Activated CD4-positive, alpha-beta T cell treated with anti-CD3 and anti-CD28 coated beads, Interleukin-2, Interleukin-4, amounts not matched to agents 100 ng/mL and 50 ng/mL, durations not matched to agents 16 hours and 8 hours (primary cell): ENCODE data around the gene SERINC4.
A peak's percentile ranks its signal among the peaks of the same experiment; 100 is the strongest.

Source experiments
- DNase-seq: peaks from one replicate; pipeline ENCODE4 v3.0.0-alpha.2; 2020; ENCODE audit warnings: low spot score

SERINC4 gene

GRCh38 chr15:43796566-43796965 lies 3.5 kb downstream of the SERINC4 start:
- DNase-seq = no peak

DNA sequence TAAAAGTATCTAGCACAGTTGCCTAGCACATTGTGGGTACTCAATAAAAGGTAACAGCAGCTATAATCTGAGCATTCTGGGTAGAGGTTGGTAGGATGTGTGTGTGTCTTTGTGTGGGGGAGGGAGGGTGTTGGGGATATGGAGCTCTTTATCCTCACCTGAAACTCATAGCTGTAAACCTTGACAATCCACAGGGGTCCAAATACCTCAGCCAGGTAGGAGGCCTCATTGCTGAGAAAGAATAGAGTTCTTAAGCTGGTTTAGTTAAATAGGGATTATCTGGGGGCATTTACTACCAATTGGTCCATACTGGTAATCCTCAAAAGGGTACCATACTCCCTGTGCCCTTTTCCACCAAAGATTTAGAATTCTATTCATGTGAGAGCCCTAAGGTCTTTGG lies 4.0 kb downstream of the SERINC4 start:
- no peak for DNase-seq

DNA sequence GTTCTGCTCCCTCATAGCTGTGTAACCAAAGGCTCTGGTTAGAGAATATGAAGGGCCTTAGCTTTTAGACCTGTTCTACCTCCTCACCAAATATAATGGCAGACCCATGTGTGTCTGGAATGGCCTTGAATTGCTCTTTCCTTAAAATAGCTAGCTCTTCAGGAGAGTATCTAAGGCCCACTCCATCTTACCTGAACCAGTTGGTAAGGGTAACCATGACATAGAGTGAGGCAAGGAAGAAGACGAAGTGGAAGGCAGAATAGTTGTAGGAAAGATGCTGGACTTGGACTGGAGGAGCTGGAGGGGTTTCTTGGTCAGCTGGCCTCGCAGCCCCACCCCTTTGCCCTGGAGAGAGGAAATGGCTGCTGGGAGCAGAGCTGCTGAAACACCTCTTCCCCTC lies 4.8 kb downstream of the SERINC4 start:
- no peak for DNase-seq

- DNase-seq = no peak
Observed at GRCh38 chr15:43794269-43795037, 5.6 kb downstream of the SERINC4 start.

- DNase-seq = no peak
Observed at GRCh38 chr15:43793647-43794046, 6.4 kb downstream of the SERINC4 start.

DNA sequence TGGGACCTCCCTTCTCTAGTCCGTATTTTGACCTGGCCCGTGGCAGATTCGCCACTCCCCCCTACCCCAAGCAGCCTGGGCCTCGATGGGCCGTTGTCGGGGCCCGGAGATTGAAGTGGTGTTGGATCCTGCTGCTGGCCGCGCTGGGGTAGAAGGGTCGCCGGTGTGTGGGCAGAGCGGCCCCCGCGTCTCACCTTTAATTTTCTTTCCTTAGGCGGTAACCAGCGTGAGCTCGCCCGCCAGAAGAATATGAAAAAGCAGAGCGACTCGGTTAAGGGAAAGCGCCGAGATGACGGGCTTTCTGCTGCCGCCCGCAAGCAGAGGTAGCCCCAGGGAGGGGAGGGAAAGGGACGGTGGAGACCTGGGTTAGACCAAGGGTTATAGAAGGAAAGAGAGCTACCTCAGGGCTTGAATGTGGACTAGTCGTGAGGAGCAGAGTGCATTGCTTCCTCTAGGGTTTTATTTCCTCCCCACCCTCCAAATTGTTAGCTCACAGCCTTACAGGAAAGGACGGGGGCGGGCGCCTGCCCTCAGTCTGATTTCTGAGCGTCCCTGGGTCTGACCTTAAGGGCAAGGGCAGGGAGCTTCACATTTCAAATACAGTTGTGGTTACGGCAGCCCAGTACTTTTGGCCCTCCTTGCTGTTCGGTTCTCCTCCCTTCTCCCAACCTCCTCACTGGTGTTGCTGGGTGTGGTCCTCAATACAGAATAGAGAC lies 7.1 kb downstream of the SERINC4 start:
- peak; percentile 33 for DNase-seq

- peak; percentile 100 for DNase-seq
Observed at GRCh38 chr15:43791993-43792760, 7.8 kb downstream of the SERINC4 start, which contains the start of gene SERF2. SERF2 (plus strand) TSS chr15:43792320; CDS start chr15:43792377, 57 bp downstream.

GRCh38 chr15:43789409-43789808 lies 10.6 kb downstream of the SERINC4 start:
- no peak for DNase-seq

DNA sequence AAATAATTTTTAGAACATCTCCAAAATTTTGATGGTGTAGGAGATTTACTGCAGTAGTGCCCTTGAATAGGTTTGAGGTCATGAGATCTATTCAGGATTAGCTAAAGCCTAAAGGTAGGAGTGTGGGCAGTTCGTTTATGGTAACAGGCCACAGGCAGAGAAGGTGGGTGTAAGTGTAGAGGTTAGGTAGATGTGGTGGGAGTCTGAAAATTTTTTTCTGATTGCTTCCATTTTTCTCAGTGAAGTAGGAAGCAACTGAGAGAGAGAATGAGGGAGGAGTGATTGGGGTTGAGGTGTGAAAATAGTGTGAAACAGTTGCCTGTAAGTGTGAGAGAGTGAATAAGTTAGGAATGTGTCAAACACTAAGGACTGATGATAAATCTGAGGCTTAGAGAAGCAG lies 21.0 kb downstream of the SERINC4 start:
- no peak for DNase-seq

DNA sequence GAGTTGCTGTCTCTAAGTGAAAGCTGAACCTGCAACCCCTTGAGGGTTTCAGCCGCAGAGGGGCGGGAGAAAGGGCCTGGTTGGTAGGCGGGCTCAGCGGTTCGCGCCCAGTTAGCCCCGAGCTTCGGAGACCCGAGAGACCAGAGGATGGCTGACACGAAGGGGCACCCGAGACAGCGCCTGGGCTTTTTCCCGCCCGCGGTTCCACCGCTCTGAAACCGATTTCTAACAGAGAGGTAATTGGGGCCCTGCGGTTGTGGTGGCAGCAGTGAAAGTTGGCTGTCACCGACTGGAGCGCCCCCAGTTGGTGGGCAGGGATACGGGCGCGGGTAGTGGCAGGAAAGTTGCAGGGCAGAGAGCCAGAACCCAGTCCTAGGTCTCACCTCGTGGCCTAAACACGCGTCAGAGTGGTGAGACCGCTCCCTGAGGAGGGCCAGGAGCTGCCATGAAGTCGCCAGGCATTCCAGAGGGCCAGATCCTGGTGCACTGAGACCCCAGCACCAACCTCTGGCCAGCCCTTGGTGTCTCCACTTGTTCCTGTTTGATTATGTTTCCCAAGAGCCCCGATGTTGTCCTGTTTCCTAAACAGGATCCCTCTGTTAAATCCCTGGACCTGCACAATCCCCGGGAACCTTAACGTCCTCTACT lies 22.6 kb downstream of the SERINC4 start:
- DNase-seq = peak; percentile 84

DNA sequence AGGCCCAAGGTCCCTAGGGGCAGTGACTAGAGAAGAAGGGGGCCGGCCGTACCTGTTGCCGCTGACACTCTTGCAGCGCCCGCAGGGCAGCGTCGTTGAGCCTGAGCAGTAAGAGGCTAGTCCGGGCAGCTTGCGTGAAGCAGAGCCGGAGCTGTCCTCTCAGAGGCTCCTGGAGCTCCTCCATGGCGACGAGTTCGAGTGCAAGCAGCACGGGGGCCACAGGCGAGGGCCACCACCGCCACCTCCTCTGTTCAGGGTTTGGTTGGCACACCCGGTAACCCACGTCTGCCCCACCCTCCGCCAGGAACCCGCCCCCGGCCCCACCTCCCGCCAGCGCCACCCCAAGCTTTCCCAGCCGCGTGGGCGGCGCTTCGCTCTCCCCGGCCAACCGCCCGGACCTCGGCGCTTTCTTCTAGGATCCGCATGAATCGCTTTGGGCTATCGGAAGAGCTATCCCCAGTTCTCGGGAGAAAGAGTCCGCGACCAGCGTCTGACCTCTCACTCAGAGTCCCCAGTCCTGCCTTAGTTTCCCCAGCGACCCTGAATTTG lies 23.2 kb downstream of the SERINC4 start, which contains the start of gene ELL3:
ELL3 (minus strand) TSS at position 249 of the 549 bp plus-strand sequence; CDS start at position 184, 65 bp downstream.
- DNase-seq = peak; percentile 76

DNA sequence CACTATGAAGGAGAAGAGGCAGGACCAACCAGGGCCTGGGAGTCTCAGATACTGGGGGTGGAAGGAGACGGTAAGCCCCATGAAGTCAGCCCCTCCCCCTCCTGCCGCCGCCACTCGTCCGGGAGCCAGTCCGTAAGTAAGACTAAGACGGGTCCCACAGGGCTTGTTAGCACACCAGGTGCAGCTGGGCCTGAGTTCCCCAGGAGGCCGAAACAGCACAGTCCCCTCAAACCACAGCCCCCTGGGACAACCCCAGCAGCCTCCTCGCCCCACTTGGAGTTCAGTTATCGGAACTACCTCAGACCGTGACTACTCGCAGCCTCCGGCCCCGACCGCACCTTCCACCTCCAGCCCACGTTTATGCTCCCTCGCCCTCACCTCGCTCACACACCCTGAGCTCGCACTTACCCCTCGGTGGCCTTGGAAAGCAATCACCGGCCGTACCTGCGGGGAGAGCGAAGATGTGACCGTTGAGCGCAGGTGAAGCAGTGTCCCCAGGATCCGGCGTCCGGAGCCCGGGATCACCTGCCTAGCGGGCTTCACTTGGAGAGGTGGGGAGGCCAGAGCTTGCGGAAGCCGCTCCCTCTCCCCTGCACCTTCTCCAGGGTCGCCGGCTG lies 23.8 kb downstream of the SERINC4 start:
- no peak for DNase-seq

GRCh38 chr15:43775411-43775965 lies 24.5 kb downstream of the SERINC4 start:
- DNase-seq = no peak

GRCh38 chr15:43774062-43774461 lies 26.0 kb downstream of the SERINC4 start:
- no peak for DNase-seq

DNA sequence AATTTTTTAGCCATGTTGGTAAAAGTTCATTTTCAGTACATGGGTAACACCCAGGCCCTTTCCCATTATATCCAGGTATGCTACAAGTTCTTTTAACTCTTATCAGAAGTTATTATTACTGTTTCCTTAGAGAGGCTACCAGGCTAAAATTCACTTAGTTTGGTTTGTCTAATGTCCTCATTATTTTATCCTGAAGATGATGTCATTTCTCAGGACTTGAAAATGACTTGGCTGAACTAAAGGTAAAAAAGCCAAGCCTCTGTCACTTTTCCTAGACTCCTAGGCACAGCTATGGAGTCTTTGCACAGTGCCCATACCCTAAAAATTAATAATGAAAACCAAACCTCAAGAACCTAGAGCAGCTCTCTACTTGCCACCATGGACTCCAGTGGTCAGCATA lies 27.4 kb downstream of the SERINC4 start:
- DNase-seq = no peak

DNA sequence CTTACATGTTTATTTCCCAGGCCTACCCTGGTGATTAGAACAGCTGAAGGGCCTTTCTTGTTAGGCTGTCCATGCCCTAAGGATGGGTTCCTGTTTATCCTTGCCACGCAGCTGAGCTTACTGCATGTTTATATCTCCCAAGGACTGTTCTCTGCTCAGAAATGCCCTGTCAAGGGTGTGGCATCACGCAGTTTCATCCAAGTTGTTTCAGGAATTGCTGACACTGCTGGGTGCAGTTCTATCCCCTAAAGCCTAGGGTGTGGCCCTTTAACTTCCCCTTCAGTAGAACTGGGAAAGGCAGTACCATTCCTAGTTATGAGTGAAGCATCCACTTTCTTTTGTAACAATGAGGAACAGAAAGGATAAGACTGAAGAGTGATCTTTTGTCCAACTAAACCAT lies 28.2 kb downstream of the SERINC4 start:
- no peak for DNase-seq

- peak; percentile 45 for DNase-seq
Observed at GRCh38 chr15:43769584-43770228, 30.3 kb downstream of the SERINC4 start.

- DNase-seq = no peak
Observed at GRCh38 chr15:43763819-43764446, 36.1 kb downstream of the SERINC4 start.

- no peak for DNase-seq
Observed at GRCh38 chr15:43762824-43763223, 37.2 kb downstream of the SERINC4 start.

DNA sequence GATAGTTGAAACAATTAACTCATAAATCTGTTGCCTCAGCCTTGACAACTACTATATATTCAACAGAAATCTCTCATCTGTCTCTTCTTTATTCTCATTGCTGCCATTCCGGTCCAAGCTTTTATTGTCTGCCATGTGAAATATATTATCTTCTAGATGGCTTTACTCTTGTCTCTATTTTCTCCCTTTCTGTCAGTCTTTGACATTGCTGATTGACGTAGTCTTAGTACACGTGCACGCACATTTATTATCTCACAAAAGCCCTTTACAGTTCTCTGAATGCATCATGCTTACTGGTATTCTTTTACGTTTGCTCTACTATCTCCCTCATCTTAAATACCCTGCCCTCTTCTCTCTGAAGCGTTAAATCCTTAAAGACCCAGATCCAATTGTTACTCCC lies 48.1 kb downstream of the SERINC4 start:
- DNase-seq = no peak
